A673 (cell line): ENCODE results near the gene MBD3L2.

Source experiments
- EZH2 ChIP-seq: fragments of 200-600 bp; sonication (generic); IDR thresholded peaks from 2 replicates; pipeline ENCODE4 v1.6.1; 2017; ENCODE audit warnings: borderline replicate concordance, low read depth, mild to moderate bottlenecking, mixed read lengths, antibody characterized with exemption, low read length; ENCODE audit not compliant: poor library complexity, severe bottlenecking
- TF ChIP-seq, protein P1 (sequence below): fragments of 300-800, 200-600 bp; sonication (generic); conservative IDR thresholded peaks from 2 replicates; pipeline ENCODE4 v1.5.1; 2017; ENCODE audit warnings: low read depth, mild to moderate bottlenecking, antibody characterized with exemption, low read length, moderate library complexity, mixed read lengths

- TF ChIP-seq, protein P1, sequence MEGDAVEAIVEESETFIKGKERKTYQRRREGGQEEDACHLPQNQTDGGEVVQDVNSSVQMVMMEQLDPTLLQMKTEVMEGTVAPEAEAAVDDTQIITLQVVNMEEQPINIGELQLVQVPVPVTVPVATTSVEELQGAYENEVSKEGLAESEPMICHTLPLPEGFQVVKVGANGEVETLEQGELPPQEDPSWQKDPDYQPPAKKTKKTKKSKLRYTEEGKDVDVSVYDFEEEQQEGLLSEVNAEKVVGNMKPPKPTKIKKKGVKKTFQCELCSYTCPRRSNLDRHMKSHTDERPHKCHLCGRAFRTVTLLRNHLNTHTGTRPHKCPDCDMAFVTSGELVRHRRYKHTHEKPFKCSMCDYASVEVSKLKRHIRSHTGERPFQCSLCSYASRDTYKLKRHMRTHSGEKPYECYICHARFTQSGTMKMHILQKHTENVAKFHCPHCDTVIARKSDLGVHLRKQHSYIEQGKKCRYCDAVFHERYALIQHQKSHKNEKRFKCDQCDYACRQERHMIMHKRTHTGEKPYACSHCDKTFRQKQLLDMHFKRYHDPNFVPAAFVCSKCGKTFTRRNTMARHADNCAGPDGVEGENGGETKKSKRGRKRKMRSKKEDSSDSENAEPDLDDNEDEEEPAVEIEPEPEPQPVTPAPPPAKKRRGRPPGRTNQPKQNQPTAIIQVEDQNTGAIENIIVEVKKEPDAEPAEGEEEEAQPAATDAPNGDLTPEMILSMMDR = no peak
- TF ChIP-seq EZH2 = no peak
Measured at GRCh38 chr19:7088999-7089398, 39.9 kb downstream of the MBD3L2 start.
